MG63 (cell line): ENCODE measurements around the gene FN3KRP. TPM values are rescaled to one million over a fixed set of nuclear protein-coding genes. Genes with fewer than 3 reads are reported as not detected.

Source experiments
- DNase-seq: peaks from one replicate; pipeline ENCODE4 v3.0.0-alpha.2; 2020
- H3K27me3 ChIP-seq: fragments of 250-450 bp; sonication (Bioruptor Pico); 2 replicates; pipeline ENCODE4 v1.5.1; 2020; ENCODE audit warnings: mild to moderate bottlenecking, moderate library complexity
- H3K36me3 ChIP-seq: fragments of 250-450 bp; sonication (Bioruptor Pico); 2 replicates; pipeline ENCODE4 v1.5.1; 2020; ENCODE audit warnings: mild to moderate bottlenecking, moderate library complexity
- H3K4me3 ChIP-seq: fragments of 250-450 bp; sonication (Bioruptor Pico); 2 replicates; pipeline ENCODE4 v1.5.1; 2020; ENCODE audit warnings: mild to moderate bottlenecking, moderate library complexity
- H3K9me3 ChIP-seq: fragments of 250-450 bp; sonication (Bioruptor Pico); 2 replicates; pipeline ENCODE4 v1.5.1; 2020; ENCODE audit warnings: mild to moderate bottlenecking, moderate library complexity
- total RNA-seq: library from RNA; depleted of rRNA; stranded (reverse); fragments of >200 nt; shearing (Covaris generic); gene quantifications from 2 replicates; pipeline ENCODE4 v1.2.3, GENCODE V29; 2014; ENCODE audit warnings: low replicate concordance

Gene FN3KRP
- total RNA-seq, 1 experiment from 2014 or later: 60.9 TPM

GRCh38 chr17:82684228-82684841 is 32.2 kb upstream of the FN3KRP start:
- H3K36me3 ChIP-seq: no peaks in the 10 kb centered on the region
- H3K4me3 ChIP-seq: no peak overlapping the region
- no peaks in the 10 kb centered on the region for H3K27me3 ChIP-seq
- H3K9me3 ChIP-seq: peaks cover 15% of the 10 kb centered on the region
- DNase-seq: no peak

- Histone ChIP-seq H3K9me3 (peaks cover 15% of the 10 kb centered on the region), H3K36me3 (no peaks in the 10 kb centered on the region), H3K4me3 (no peak overlapping the region), H3K27me3 (no peaks in the 10 kb centered on the region)
- DNase-seq: no peak
Observed at GRCh38 chr17:82685291-82685690, 31.2 kb upstream of the FN3KRP start.

GRCh38 chr17:82686366-82687324 is 29.9 kb upstream of the FN3KRP start:
- DNase-seq: no peak
- Histone ChIP-seq H3K36me3 (no peaks in the 10 kb centered on the region), H3K9me3 (peaks cover 8% of the 10 kb centered on the region), H3K4me3 (no peak overlapping the region), H3K27me3 (no peaks in the 10 kb centered on the region)

- Histone ChIP-seq H3K27me3 (no peaks in the 10 kb centered on the region), H3K9me3 (peaks cover 3% of the 10 kb centered on the region), H3K36me3 (no peaks in the 10 kb centered on the region), H3K4me3 (no peak overlapping the region)
- DNase-seq: no peak
Observed at GRCh38 chr17:82687375-82687861, 29.1 kb upstream of the FN3KRP start.

GRCh38 chr17:82687871-82688270 is 28.6 kb upstream of the FN3KRP start:
- Histone ChIP-seq H3K27me3 (no peaks in the 10 kb centered on the region), H3K36me3 (no peaks in the 10 kb centered on the region), H3K4me3 (no peak overlapping the region), H3K9me3 (no peaks in the 10 kb centered on the region)
- DNase-seq: no peak

GRCh38 chr17:82689077-82689476 is 27.4 kb upstream of the FN3KRP start:
- Histone ChIP-seq H3K4me3 (no peak overlapping the region), H3K9me3 (no peaks in the 10 kb centered on the region), H3K27me3 (no peaks in the 10 kb centered on the region), H3K36me3 (no peaks in the 10 kb centered on the region)
- DNase-seq: no peak

GRCh38 chr17:82690786-82691489 is 25.6 kb upstream of the FN3KRP start:
- Histone ChIP-seq H3K4me3 (no peak overlapping the region), H3K27me3 (no peaks in the 10 kb centered on the region), H3K36me3 (no peaks in the 10 kb centered on the region), H3K9me3 (peaks cover 10% of the 10 kb centered on the region; the same call in 1 of the 2 replicates)
- no peak for DNase-seq

- Histone ChIP-seq H3K9me3 (peaks cover 10% of the 10 kb centered on the region; the same call in 1 of the 2 replicates), H3K36me3 (no peaks in the 10 kb centered on the region), H3K27me3 (no peaks in the 10 kb centered on the region), H3K4me3 (no peak overlapping the region)
- no peak for DNase-seq
Observed at GRCh38 chr17:82691714-82692113, 24.8 kb upstream of the FN3KRP start.

- DNase-seq: no peak
- Histone ChIP-seq H3K36me3 (no peaks in the 10 kb centered on the region), H3K27me3 (no peaks in the 10 kb centered on the region), H3K4me3 (no peak overlapping the region), H3K9me3 (peaks cover 10% of the 10 kb centered on the region; the same call in 1 of the 2 replicates)
Observed at GRCh38 chr17:82692268-82692667, 24.2 kb upstream of the FN3KRP start.

- no peaks in the 10 kb centered on the region for H3K27me3 ChIP-seq
- H3K4me3 ChIP-seq: no peak overlapping the region
- H3K9me3 ChIP-seq: peaks cover 10% of the 10 kb centered on the region; the same call in 1 of the 2 replicates
- DNase-seq: no peak
- no peaks in the 10 kb centered on the region for H3K36me3 ChIP-seq
Observed at GRCh38 chr17:82693168-82693867, 23.2 kb upstream of the FN3KRP start.

- Histone ChIP-seq H3K4me3 (no peak overlapping the region), H3K9me3 (peaks cover 10% of the 10 kb centered on the region; the same call in 1 of the 2 replicates), H3K36me3 (no peaks in the 10 kb centered on the region), H3K27me3 (no peaks in the 10 kb centered on the region)
- DNase-seq: no peak
Observed at GRCh38 chr17:82694647-82695046, 21.9 kb upstream of the FN3KRP start.

- Histone ChIP-seq H3K27me3 (no peaks in the 10 kb centered on the region), H3K36me3 (no peaks in the 10 kb centered on the region), H3K9me3 (peaks cover 10% of the 10 kb centered on the region; the same call in 1 of the 2 replicates), H3K4me3 (no peak overlapping the region)
- no peak for DNase-seq
Observed at GRCh38 chr17:82696259-82696658, 20.2 kb upstream of the FN3KRP start.

- DNase-seq: no peak
- Histone ChIP-seq H3K27me3 (no peaks in the 10 kb centered on the region), H3K9me3 (peaks cover 10% of the 10 kb centered on the region; the same call in 1 of the 2 replicates), H3K36me3 (no peaks in the 10 kb centered on the region), H3K4me3 (peak overlapping the region; percentile 57)
Observed at GRCh38 chr17:82696916-82697807, 19.3 kb upstream of the FN3KRP start.

GRCh38 chr17:82697808-82698064 is 18.8 kb upstream of the FN3KRP start:
- H3K27me3 ChIP-seq: no peaks in the 10 kb centered on the region
- DNase-seq: no peak
- peaks cover 10% of the 10 kb centered on the region; the same call in 1 of the 2 replicates for H3K9me3 ChIP-seq
- peak overlapping the region; percentile 57 for H3K4me3 ChIP-seq
- H3K36me3 ChIP-seq: no peaks in the 10 kb centered on the region

- Histone ChIP-seq H3K27me3 (no peaks in the 10 kb centered on the region), H3K4me3 (peak within 1 kb of the TSS; percentile 57), H3K9me3 (peaks cover 10% of the 10 kb centered on the region; the same call in 1 of the 2 replicates), H3K36me3 (no peaks in the 10 kb centered on the region)
- DNase-seq: peak; percentile 100
Observed at GRCh38 chr17:82698065-82698973, 18.2 kb upstream of the FN3KRP start, which contains the start of gene RAB40B. Gene RAB40B, minus strand, starts transcription at chr17:82698698. Its CDS starts 102 bp downstream, at chr17:82698596.
